GM12892 (cell line): ENCODE results near the gene PLA2G1B.

ENCODE experiments used
- POLR2A ChIP-seq: IDR thresholded peaks from 2 replicates; pipeline ENCODE4 v1.6.1; 2011; ENCODE audit warnings: low read depth, low read length, control low read depth
- POLR2AphosphoS5 ChIP-seq: IDR thresholded peaks from 2 replicates; pipeline ENCODE4 v1.6.1; 2011; ENCODE audit warnings: low read depth, low read length, control low read depth
- TAF1 ChIP-seq: IDR thresholded peaks from 2 replicates; pipeline ENCODE4 v1.6.1; 2011; ENCODE audit warnings: low read depth, mild to moderate bottlenecking, control low read depth, low read length, borderline replicate concordance

DNA sequence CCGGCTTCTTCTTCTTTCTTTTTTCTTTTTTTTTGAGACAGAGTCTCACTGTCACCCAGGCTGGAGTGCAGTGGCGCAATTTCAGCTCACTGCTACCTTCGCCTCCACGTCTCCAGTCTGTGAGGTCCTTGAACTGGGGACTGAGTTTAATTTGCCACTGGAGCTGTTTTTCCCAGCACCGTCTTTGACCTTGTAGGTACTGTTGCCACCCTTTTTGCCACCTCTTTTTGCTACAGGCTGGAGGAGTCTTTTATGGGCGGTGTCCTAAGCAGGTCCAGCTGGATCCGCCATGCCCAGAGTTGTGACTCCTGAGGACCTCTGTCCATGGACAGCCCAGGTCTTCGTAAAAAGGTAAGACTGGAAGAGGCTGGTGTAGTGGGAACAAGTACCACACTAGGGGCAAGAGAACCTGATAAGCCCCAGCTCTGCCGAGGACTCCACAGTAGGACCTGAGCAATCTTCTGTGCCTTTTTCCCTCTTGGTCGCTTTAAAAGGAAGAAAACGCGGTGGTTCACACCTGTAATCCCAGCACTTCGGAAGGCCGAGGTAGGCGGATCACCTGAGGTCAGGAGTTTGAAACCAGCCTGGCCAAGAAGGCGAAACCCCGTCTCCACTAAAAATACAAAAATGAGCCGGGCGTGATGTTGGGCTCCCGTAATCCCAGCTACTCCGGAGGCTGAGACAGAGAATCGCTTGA lies 36.8 kb downstream of the PLA2G1B start:
- TF ChIP-seq POLR2AphosphoS5 (no peak), POLR2A (no peak), TAF1 (no peak)
